Muscle of arm (tissue), 14 donors: ENCODE results near the gene LCN6. TPM values are rescaled to one million over a fixed set of nuclear protein-coding genes. Genes with fewer than 3 reads are reported as not detected.
A peak's percentile ranks its signal among the peaks of the same experiment; 100 is the strongest.
"Not testable (repeated sequence)": the region's sequence is repeated elsewhere in the genome, so short reads cannot be mapped to it uniquely, and the experiment has no call there.

ENCODE experiments used
- DNase-seq: peaks from one replicate; pipeline ENCODE4 v3.0.0-alpha.2; 2013
- long read RNA-seq, 11 donors: transcript quantifications; one replicate each; lab custom pipeline, GENCODE V29; 2026
- polyA plus RNA-seq, 12 donors: library from polyadenylated mRNA; unstranded; fragments of 120-200 nt; gene quantifications; one replicate each; pipeline ENCODE4 v1.2.1, GENCODE V29; 2013; ENCODE audit not compliant: insufficient read length in 12 of 12

LCN6 gene, protein sequence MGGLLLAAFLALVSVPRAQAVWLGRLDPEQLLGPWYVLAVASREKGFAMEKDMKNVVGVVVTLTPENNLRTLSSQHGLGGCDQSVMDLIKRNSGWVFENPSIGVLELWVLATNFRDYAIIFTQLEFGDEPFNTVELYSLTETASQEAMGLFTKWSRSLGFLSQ
- under 1 TPM in 2 of 12 donors, not detected in 10; 0.21 to 0.40 TPM for polyA plus RNA-seq
- long read RNA-seq, donor 1: 0 reads
- long read RNA-seq, donor 2: 0 reads
- long read RNA-seq, donor 3: 0 reads
- long read RNA-seq, donor 4: 0 reads
- long read RNA-seq, donor 5: 0 reads
- long read RNA-seq, donor 6: 0 reads
- long read RNA-seq, donor 7: 0 reads
- long read RNA-seq, donor 8: 0 reads
- long read RNA-seq, donor 9: 0 reads
- long read RNA-seq, donor 10: 0 reads
- long read RNA-seq, donor 11: 0 reads

- no peak for DNase-seq
These were observed at the start of gene LCN6 for GRCh38 chr9:136748201-136748600. Gene LCN6 (minus strand): TSS chr9:136748525. CDS start chr9:136748483, 42 bp downstream.

GRCh38 chr9:136796775-136797347 lies 48.5 kb upstream of the LCN6 start:
- not testable (repeated sequence) for DNase-seq

- no peak for DNase-seq
These were observed 48.0 kb upstream of the LCN6 start, which contains the start of gene CCDC183 for GRCh38 chr9:136796238-136796774. Gene CCDC183 (plus strand): TSS chr9:136796338. CDS start chr9:136796398, 60 bp downstream.

DNA sequence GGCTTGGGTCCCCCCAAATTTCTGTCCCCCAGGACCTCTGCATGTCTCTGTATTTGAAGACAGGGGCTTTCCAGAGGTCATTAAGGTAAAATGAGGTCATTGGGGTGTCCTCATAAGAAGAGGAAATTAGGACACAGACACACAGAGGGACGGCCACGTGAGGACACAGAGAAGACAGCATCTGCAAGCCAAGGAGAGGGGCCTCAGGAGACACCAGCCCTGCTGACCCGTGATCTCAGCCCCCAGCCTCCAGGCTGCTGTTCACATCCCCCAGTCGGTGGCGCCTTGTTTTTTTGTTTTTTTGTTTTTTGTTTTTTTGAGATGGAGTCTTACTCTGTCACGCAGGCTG lies 46.6 kb upstream of the LCN6 start:
- no peak for DNase-seq

DNA sequence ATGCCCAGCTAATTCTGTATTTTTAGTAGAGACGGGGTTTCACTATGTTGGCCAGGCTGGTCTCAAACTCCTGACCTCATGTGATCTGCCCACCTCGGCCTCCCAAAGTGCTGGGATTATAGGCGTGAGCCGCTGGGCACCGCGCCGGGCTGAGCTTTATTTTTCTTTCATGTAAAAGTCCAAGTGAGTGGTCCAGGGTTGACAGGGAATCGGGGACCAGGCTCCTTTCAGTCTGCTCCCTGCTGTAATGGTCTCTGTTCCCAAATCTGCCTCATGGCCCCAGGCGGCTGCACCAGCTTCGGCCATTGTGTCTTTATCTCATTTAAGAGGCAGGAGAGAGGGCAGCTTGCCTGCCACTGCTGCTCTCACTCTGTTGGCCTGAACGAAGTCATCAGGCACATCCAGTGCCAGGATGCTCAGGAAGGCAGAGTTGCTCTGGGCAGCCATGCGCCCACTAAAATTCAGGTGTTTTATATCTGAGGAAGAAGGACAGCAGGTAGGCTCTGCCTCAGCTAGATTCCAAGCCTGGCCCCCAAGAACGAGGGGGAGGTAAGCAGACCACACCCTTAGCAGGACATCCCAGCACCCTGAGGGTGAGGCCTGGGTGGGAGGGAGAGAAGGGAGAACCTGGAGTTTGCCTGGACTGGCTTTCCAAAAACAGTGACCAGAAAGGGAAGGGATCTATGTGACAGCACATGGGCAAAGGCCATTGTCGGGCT lies 46.1 kb upstream of the LCN6 start:
- no peak for DNase-seq

- DNase-seq: no peak
These were observed 45.0 kb upstream of the LCN6 start for GRCh38 chr9:136793086-136793946.

DNA sequence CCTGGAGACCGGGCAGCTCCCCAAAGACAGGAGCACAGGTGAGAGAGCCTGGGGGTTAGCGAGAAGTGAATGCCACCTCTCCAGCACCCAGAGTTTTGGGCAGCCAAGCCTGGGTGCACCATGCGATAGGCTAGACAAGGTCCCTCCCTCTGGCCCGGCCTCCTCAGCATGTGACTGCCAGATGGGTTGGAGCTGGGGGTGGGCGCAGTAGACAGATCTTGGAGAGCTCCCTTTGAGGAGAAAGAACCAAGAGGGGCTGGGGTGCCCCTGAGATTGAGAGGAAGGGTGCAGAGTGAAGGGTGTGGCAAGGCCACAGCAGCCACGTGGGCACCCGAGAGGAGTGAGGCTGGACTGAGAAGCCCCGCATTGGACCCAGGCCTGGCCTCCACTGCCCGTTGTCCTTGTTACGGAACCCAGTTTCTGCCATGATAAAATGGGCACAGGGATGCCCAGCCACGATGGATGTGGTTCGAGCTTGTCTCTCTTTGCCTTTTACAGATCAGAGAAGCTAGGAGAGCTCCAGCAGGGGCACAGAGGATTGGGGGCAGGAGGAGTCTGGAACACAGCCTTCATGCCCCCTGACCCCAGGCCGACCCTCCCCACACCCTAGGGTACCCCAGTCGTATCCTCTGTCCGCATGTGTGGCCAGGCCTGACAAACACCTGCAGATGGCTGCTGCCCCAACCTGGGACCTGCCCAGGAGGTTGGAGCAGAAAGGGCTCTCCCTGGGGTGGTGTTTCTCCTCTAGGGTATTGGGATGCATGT lies 44.2 kb upstream of the LCN6 start:
- no peak for DNase-seq

GRCh38 chr9:136791516-136792276 lies 43.4 kb upstream of the LCN6 start:
- no peak for DNase-seq

DNA sequence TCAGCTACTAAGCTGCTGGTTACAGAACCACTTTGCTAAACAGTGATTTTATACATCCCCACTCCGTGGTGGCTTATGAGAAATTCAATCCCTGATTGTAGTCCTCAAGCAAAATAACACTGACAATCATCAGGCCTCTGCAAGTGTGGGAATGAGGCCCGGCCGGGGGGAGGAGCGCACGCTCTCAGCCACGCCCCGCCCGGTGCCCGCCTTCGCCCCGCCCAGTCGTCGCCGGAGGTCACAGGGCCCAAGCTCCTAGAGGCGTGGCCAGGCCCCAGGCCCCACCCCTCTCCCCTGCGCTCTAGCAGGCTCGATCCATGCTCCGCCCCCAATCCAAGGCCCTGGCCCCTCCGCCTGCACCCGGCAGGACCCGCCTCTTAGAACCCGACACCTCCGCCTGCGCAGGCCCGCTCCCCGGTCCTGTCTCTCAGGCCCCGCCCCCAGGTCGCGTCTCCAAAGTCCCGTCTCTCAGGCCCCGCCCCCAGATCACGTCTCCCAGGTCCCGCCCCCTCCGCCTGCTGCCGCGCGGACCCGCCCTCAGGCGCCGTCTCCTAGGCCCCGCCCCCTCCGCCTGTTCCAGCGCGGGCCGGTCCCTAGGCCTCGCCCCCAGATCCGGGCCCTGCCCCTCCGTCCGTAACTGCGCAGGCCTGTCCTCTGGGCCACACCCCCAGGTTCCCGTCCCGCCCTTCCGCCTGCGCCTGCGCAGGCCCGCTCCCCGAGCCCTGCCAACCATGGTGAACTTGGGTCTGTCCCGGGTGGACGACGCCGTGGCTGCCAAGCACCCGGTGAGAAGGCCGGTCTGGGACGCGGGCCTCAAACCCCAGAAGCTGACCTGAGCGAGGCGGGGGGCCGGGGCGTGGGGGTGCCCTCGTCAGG lies 42.6 kb upstream of the LCN6 start, which contains the start of gene TMEM141:
Gene TMEM141, plus strand, starts transcription at position 705 of the 876 bp plus-strand sequence. Its CDS starts 27 bp downstream, at position 732.
- peak; percentile 99 for DNase-seq

GRCh38 chr9:136789523-136789937 lies 41.2 kb upstream of the LCN6 start:
- no peak for DNase-seq

- DNase-seq: not testable (repeated sequence)
These were observed 40.6 kb upstream of the LCN6 start for GRCh38 chr9:136788644-136789522.

DNA sequence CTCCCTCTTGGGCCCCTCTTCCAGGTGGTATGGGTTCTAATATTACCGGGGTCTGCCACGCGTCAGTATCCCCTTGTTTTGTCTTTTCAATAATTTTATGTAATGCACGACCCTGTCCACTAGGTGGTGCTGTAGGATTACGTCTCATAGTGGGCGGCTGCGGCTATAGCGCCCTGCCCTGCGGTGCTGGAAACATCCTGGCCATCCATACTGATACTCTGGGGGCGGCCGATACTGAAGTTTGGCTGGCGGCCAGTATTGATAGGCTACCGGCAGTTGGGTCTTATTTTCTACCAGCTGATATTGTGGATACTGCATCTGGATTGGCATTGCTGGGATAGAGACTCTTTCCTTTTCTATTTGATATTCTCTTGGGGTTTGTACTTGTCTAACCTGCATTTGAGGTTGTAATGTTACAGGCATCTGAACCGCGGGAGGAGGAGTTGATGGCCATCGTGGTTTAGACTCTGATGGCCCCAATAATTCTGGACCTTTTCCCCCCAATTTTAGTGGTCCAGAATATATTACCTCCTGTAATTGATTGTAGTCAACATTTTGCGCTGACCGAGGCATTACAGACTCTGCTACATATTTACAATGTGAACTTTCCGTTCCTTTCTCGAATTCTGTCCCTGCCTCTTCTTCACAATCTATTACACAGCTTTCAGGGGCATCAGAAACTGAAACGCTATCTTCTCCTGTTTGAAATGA lies 39.5 kb upstream of the LCN6 start:
- DNase-seq: peak; percentile 82

- DNase-seq: not testable (repeated sequence)
These were observed 38.7 kb upstream of the LCN6 start for GRCh38 chr9:136786983-136787382.

DNA sequence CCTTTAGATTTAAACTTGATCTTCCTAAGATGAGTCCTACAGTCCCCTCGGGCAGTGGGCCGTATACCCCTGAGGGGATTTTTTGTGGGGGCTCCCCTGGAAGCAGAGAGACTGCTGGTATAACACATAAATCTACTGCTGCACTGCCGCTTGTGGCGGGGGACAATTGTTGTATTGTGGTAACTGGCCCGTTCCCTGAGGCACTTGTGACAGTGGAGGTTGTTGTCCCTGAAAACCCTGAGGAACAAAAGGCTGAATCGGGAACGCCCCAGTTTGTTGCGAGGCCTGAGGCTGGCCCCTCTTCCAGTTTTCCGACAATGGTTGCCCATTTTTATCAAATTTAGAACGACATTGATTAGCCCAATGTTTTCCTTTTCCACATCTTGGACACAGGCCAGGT lies 38.1 kb upstream of the LCN6 start:
- no peak for DNase-seq

- not testable (repeated sequence) for DNase-seq
These were observed 37.4 kb upstream of the LCN6 start for GRCh38 chr9:136785565-136786355.

DNA sequence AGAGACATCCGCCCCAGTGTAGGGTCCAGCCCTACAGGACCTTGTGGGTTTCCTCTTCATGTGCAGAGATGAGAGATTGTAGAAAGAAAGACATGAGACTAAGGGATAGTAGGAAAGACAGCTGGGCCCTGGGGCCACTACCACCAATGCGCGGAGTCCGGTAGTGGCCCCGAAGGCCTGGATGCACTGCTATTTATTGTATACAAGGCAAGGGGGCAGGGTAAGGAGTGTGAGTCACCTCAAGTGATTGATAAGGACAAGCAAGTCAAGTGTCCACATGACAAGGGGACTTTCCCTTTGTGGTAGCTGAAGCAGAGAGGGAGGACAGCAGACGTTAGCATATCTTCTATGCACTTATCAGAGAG lies 36.7 kb upstream of the LCN6 start:
- DNase-seq: no peak
